GM18511 (cell line): ENCODE measurements around the gene ZFR2.
"Not testable (repeated sequence)": the region's sequence is repeated elsewhere in the genome, so short reads cannot be mapped to it uniquely, and the experiment has no call there.

Experiments used
- ATAC-seq: cut with Tn5 transposase; IDR thresholded peaks from one replicate; pipeline ENCODE4 v1.9.1; 2021; ENCODE audit warnings: mild to moderate bottlenecking, moderate library complexity; ENCODE audit not compliant: unreplicated experiment

ZFR2 gene

DNA sequence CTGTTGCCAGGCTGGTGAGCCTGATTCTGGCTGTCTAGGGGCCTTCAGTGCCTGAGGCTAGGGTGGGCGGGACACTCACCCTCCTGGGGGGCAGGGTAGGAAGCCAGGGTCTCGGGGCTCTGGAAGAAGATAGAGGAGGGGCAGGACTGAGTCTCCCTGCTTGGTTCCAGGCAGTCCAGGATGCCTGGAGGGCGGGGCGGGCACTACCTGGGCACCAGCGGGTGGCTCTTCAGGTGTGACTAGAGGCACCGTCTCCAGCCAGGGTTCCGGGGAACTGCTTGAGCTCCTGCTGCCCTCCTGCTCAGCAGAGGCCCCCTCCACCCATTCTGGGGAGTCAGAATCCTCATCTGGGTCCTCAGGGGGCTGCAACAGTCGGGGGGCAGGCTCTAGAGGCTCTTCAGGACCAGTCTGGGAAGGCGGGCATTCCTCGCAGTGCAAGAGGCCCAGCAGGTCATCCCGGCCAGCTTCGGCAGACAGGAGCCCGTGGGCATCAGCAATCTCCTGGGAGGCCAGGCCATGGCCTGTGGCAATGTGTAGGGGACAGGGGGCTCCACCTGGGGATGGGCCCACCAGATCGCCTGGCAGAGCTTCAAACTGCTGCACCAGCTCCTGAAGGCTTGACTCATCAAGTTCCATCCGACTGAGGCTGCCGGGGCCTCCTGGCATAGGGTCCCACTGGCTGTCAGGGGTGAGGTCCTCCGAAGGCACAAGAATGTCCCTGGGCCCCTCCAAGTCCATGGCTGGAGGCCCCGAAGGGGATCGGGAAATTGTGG is 109.2 kb downstream of the ZFR2 start:
- ATAC-seq = no peak

DNA sequence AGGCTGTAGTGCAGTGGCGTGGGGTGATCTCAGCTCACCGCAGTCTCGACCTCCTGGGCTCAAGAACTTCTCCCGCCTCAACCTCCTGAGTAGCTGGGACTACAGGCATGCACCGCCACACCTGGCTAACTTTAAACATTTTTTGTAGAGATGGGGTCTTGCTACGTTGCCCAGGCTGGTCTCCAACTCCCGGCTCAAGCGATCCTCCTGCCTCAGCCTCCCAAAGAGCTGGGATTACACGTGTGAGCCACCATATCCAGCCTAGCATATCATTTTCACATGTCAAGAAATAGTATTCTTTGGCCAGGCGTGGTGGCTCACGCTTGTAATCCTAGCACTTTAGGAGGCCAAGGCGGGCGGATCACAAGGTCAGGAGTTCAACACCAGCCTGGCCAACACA is 110.5 kb downstream of the ZFR2 start:
- not testable (repeated sequence) for ATAC-seq

DNA sequence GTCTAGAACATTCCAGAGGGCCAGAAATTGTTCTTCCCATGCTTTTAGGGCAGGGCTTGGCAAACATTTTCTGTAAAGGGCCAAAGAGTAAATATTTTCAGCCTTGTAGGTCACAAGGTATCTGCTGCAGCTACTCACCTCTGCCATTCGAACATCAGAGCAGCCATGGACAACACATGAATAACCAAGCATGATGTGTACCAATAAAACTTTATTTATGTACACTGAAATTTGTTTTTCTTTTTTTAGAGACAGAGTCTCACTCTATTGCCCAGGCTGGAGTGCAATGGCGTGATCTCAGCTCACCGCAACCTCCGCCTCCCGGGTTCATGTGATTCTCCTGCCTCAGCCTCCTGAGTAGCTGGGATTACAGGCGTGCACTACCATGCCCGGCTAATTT is 111.1 kb downstream of the ZFR2 start:
- ATAC-seq = not testable (repeated sequence)
